Stimulated activated CD4-positive, alpha-beta T cell treated with anti-CD3 and anti-CD28 coated beads, Interleukin-2, amount 100 ng/mL, for 4 hours (primary cell): ENCODE data around the gene KLHL33.
"Not testable (repeated sequence)": the region's sequence is repeated elsewhere in the genome, so short reads cannot be mapped to it uniquely, and the experiment has no call there.

Experiments
- DNase-seq: peaks from one replicate; pipeline ENCODE4 v3.0.0-alpha.2; 2020; ENCODE audit warnings: low read depth

KLHL33 gene

GRCh38 chr14:20435582-20436362 lies at the start of gene KLHL33:
TSS of gene KLHL33 (minus strand) at chr14:20436166. CDS start at chr14:20435811, 355 bp downstream.
- DNase-seq, result no peak

GRCh38 chr14:20482382-20482781 lies 46.4 kb upstream of the KLHL33 start:
- DNase-seq, result no peak

GRCh38 chr14:20478894-20479293 lies 42.9 kb upstream of the KLHL33 start:
- DNase-seq, result no peak

GRCh38 chr14:20477211-20477876 lies 41.4 kb upstream of the KLHL33 start:
- DNase-seq, result no peak

GRCh38 chr14:20476776-20477175 lies 40.8 kb upstream of the KLHL33 start:
- DNase-seq, result no peak

GRCh38 chr14:20472536-20473169 lies 36.7 kb upstream of the KLHL33 start:
- no peak for DNase-seq

GRCh38 chr14:20470603-20470901 lies 34.6 kb upstream of the KLHL33 start:
- no peak for DNase-seq

GRCh38 chr14:20469890-20470602 lies 34.1 kb upstream of the KLHL33 start:
- DNase-seq, result peak; percentile 61

- peak; percentile 81 for DNase-seq
These were observed 33.4 kb upstream of the KLHL33 start, which contains the start of gene PNP for GRCh38 chr14:20469242-20469889. TSS of gene PNP (plus strand) at chr14:20469406. CDS start at chr14:20469525, 119 bp downstream.

GRCh38 chr14:20468764-20469241 lies 32.8 kb upstream of the KLHL33 start:
- no peak for DNase-seq

- DNase-seq, result peak; percentile 98
These were observed 25.5 kb upstream of the KLHL33 start, which contains the start of gene PIP4P1 for GRCh38 chr14:20461225-20462141. TSS of gene PIP4P1 (minus strand) at chr14:20461434. CDS start at chr14:20461325, 109 bp downstream.

- peak; percentile 41 for DNase-seq
These were observed 24.7 kb upstream of the KLHL33 start for GRCh38 chr14:20460458-20461224.

- no peak for DNase-seq
These were observed 22.2 kb upstream of the KLHL33 start for GRCh38 chr14:20458031-20458789.

GRCh38 chr14:20456971-20457370 lies 21.0 kb upstream of the KLHL33 start:
- no peak for DNase-seq

- DNase-seq, result peak; percentile 66
These were observed 19.7 kb upstream of the KLHL33 start for GRCh38 chr14:20455355-20456300.

- peak; percentile 96 for DNase-seq
These were observed 18.8 kb upstream of the KLHL33 start, which contains the start of the genes APEX1 and OSGEP for GRCh38 chr14:20454516-20455354. TSS of gene APEX1 (plus strand) at chr14:20455226. CDS start at chr14:20455646, 420 bp downstream. TSS of gene OSGEP (minus strand) at chr14:20454812. CDS start at chr14:20454683, 129 bp downstream.

- DNase-seq, result not testable (repeated sequence)
These were observed 16.9 kb upstream of the KLHL33 start for GRCh38 chr14:20452831-20453230.
